ENCODE results near the gene TNFSF13B.

DNA sequence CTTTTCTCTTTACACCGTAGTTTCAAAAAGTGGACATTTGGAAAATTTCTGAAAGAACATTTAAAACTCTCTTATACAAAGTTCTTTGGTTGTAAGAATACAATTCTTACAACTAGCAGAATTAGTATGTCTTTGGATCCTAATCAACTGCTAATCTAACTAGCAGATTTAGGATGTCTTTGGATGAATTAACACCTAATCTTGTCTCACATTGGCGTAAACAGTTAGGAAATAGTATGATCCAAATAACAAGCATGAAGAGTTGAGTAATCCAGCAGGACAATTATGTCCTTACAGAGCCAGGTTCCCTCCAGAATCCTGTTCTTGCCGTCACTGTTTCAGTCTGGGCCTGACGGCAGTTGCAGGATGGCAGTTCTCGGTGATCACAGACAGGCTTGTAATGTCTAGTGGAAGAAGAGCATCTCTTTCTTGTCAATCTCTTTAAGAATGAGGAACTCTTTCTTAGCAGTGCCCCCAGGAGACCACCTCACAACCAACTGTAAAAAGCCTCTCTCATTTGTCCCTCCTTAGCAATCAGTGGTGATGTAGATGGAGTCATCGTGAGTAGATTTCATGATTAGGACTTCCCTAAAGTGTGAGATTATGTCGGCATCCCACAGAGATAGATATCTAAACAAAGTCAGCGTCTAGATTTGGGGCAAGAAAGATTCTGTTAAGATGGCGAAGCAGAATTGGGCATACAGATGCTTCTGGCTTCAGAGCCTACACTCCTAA, 5.7 kb upstream of the TNFSF13B start:
- TF ChIP-seq CTCF (IDR thresholded peaks at IDR 0.05; ENCODE audit: low read length), result no peak
- no peak for TF ChIP-seq EZH2 (IDR thresholded peaks at IDR 0.05; ENCODE audit: borderline replicate concordance, low read length)
